VCaP (cell line): ENCODE measurements around the gene ACTL10.

Experiments used
- H3K27ac ChIP-seq: fragments of 450-650 bp; 2 replicates; pipeline ENCODE4 v1.5.1; 2017
- TF ChIP-seq, protein P1 (sequence below): fragments of 450-650 bp; conservative IDR thresholded peaks from 2 replicates; pipeline ENCODE4 v1.5.1; 2017; ENCODE audit warnings: mild to moderate bottlenecking, moderate library complexity

ACTL10 gene

DNA sequence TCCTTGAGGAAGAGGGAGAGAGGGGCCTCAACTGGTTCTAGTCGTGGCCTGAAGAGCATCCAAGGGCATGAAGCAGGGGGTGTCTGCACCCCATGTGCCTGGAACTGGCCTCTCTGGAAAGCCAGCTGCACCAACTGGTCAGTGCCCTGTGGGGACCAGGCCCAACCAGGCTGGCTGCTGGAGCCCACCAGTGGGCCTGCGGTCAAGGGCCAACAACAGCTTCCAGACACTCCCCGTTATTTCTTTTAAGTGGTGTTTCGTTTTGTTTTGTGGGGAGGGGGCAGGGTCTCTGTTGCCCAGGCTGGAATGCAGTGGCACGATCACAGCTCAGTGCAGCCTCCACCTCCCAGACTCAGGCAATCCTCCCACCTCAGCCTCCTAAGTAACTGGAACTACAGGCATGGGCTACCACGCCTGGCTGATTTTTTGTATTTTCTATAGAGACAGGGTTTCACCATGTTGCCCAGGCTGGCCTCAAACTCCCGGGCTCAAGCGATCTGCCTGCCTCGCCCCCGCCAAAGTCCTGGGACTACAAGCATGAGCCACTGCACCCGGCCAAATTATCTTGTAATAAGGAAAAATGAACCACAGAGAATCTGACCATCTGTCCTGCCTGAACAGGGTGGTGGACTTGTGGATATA is 16.5 kb upstream of the ACTL10 start:
- H3K27ac ChIP-seq: peak overlapping the region; percentile 99
- TF ChIP-seq, protein P1, sequence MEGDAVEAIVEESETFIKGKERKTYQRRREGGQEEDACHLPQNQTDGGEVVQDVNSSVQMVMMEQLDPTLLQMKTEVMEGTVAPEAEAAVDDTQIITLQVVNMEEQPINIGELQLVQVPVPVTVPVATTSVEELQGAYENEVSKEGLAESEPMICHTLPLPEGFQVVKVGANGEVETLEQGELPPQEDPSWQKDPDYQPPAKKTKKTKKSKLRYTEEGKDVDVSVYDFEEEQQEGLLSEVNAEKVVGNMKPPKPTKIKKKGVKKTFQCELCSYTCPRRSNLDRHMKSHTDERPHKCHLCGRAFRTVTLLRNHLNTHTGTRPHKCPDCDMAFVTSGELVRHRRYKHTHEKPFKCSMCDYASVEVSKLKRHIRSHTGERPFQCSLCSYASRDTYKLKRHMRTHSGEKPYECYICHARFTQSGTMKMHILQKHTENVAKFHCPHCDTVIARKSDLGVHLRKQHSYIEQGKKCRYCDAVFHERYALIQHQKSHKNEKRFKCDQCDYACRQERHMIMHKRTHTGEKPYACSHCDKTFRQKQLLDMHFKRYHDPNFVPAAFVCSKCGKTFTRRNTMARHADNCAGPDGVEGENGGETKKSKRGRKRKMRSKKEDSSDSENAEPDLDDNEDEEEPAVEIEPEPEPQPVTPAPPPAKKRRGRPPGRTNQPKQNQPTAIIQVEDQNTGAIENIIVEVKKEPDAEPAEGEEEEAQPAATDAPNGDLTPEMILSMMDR: no peak

DNA sequence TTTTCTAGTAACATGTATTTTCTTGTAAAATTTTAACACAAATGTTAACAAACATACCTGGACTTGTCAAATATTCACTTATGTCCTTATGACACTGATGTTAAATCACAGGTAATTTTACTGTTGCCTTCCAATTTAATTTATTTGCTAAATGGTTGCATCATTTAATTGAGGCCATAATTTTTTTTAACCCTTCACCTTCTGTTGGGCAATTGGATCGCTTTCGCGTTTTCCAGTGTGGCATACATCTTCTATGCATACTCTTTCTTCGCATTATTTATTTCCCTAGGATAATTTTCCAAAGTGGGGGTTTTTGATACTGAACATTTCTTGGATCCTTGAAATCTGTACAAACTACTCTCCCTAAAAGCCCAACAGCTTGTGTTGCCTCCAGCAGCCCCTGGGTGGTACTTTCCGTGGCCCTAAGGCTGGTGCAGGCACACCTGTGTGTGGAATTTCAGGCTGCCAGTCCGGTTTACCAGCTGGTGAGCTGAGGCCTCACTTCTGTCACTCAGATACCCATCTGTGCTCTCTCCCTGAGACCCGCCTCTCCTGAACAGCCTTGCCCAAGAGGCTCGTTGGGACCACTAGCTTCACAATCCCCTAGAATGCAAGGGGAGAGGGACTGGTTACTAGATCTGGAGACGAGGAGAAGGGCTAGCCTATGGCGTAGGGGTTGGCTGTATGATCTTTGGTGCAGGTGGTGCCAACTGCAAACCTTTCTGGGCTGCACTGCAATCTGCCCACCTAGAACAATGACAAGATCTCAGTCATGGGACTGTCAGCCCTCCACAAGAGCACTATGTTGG is 15.8 kb upstream of the ACTL10 start:
- TF ChIP-seq, protein P1: no peak
- peak overlapping the region; percentile 99 for H3K27ac ChIP-seq

DNA sequence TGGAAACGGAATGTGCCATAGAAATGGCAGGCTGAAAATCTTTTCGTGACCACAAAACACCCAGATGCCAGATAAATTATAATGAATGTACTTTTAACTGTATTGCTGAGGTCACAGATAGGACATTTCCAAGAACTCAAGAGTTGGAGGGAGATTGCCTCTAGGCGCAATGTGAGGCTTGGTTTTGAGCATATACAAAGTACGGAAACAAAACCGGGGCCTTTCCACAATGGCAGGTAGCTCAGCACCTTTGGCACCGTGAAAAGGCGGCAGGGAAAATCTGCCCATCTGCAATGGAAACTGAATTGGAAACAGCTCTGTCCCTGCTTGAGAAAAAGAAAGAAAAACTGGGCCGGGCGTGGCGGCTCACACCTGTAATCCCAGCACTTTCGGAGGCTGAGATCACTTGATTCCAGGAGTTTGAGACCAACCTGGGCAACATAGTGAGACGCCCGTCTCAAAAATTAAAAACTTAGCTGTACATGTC is 15.1 kb upstream of the ACTL10 start:
- H3K27ac ChIP-seq: peak overlapping the region; percentile 99
- TF ChIP-seq, protein P1: no peak

DNA sequence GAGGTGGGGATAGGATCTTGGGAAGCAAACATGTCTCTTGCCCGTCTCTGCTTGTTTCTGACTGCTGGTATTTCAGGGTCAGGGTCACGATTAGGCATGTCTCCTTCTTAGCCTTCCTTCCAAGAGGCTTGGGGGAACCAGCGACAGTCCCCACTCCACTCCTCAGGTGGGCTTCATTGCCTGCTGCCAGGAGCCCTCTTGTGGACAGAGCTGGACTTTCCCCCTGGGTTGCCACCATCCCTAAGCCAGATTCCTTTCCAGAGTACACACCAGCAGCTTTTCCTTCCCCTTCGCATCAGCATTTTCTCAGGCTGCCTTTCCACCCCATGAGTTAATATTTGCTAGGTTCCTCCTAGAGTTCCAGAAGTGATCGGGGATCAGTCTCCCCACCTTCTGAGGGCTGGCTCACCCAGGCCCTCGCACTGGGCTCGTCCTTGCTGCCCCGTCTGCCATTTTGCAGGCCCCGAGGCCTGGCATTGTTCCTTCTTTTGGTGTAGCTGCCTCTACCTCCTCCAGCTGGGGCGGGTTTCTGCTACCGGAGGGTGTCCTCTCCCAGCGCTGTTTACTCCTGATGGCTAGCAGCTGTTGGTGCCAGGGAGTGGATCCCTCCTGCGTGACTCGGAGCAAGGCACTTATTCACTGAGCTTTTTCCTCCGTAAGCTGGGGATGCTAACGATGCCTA is 13.4 kb upstream of the ACTL10 start:
- TF ChIP-seq, protein P1: peak; percentile 91
- peak overlapping the region; percentile 99 for H3K27ac ChIP-seq

DNA sequence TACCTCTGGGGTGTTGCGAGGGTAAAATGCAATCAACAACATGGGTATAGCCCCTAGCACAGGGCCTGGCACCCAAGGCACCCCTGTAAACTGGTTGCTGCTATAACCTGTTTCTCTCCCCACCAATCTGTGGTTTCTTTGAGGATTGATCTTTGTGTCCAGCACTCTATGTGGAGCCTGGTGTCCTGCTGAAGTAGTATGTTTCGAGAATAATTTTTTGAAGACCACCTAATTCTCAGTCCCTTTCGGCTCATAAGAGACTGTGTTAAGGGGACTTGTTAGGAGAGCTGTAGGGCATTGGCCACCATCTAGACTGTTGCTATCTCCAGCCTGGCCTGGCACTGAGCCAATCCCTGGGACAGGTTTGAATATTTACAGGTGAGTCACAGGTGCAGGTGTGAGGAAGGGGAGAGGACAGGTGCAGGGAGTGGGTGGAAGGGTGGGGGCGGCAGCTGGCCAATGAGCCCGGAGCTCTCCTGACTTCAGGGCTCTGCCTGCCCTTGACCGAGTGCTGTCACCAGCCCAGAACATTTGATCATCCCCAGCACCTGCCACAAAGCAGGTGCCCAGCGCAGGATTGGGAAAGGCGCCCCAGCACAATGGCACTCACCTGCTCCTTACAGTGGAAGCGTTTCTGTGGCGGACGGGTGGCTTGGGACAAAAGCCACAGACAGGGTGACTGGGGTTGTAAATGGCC is 12.7 kb upstream of the ACTL10 start:
- H3K27ac ChIP-seq: peak overlapping the region; percentile 99
- TF ChIP-seq, protein P1: no peak

DNA sequence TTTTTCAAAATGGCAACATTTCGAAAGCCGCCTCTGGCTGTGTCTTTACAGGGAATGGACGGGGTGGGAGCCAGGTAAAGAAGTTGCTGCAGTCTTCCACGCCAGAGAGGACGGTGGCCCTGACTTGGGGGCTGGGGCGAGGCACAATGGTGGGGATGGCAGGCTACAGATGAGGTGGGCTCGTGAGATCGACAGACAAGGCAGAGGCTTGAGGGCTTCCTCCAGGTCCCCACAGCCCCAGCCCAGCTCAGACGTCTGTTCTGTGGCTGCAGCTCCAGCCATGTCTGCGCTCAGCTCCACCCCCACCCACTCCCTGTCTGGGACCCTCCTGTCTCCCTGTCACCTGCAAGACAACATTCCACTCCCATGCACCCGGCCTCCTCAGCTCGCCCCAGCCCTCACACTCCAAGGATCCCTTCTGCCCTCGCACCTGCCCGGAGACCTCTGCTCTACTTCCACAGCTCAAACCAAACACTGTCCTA is 12.0 kb upstream of the ACTL10 start:
- peak overlapping the region; percentile 99 for H3K27ac ChIP-seq
- TF ChIP-seq, protein P1: no peak

DNA sequence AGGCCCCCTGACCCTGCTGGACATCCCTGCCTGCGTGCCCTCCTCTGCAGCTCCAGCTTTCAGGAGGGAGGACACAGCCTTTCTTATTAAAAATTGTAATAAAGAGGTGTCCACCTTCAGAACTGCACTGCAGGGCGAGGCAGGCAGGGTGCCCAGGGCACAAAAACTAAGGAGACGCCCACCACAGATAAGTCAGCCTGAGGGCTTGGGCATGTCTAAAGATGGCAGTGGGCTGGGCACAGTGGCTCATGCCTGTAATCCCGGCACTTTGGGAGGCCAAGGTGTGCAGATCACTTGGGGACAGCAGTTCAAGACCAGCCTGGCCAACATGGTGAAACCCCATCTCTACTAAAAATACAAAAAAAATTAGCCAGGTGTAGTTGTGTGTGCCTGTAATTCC is 11.6 kb upstream of the ACTL10 start:
- TF ChIP-seq, protein P1: no peak
- peak overlapping the region; percentile 99 for H3K27ac ChIP-seq
